Calu3 (cell line): Measurements from ENCODE around the gene FAM98C. TPM values are rescaled to one million over a fixed set of nuclear protein-coding genes. Genes with fewer than 3 reads are reported as not detected.

Experiments used
- Bru-seq: library from RNA; stranded (reverse); fragments of 400-500 nt; gene quantifications from one replicate; lab custom pipeline; 2021; lab: Mats Ljungman, UMichigan
- BruChase-seq, 2 experiments: library from RNA; stranded (reverse); fragments of 400-500 nt; gene quantifications; one replicate each; lab custom pipeline; 2021; lab: Mats Ljungman, UMichigan
- BruUV-seq: library from RNA; stranded (reverse); fragments of 400-500 nt; replicated peaks from 2 replicates; lab custom pipeline; 2021; lab: Mats Ljungman, UMichigan
- CTCF ChIA-PET: fragments of 300-600 bp; sonication (Branson Sonifier 250); formaldehyde crosslinking; loops from one replicate; lab custom pipeline; 2022; ENCODE audit warnings: antibody characterized with exemption; lab: Charles Lee
- DNase-seq: peaks from one replicate; pipeline ENCODE4 v3.0.0; 2022
- H3K27ac Mint-ChIP-seq: one replicate; pipeline ENCODE4 v1.8.0; 2022; ENCODE audit warnings: mixed read lengths; ENCODE audit not compliant: unreplicated experiment
- H3K27me3 Mint-ChIP-seq: one replicate; pipeline ENCODE4 v1.8.0; 2022; ENCODE audit warnings: mixed read lengths; ENCODE audit not compliant: unreplicated experiment
- H3K36me3 Mint-ChIP-seq: one replicate; pipeline ENCODE4 v1.8.0; 2022; ENCODE audit warnings: mild to moderate bottlenecking, moderate library complexity, mixed read lengths; ENCODE audit not compliant: insufficient read depth, unreplicated experiment
- H3K4me1 Mint-ChIP-seq: one replicate; pipeline ENCODE4 v1.8.0; 2022; ENCODE audit warnings: mild to moderate bottlenecking, low read depth, mixed read lengths; ENCODE audit not compliant: unreplicated experiment
- H3K4me3 Mint-ChIP-seq: one replicate; pipeline ENCODE4 v1.8.0; 2022; ENCODE audit warnings: mild to moderate bottlenecking, low read depth, moderate library complexity, mixed read lengths; ENCODE audit not compliant: unreplicated experiment
- H3K9me3 Mint-ChIP-seq: one replicate; pipeline ENCODE4 v1.8.0; 2022; ENCODE audit warnings: low read depth, mixed read lengths; ENCODE audit not compliant: unreplicated experiment
- CTCF ChIP-seq: fragments of 200-600 bp; IDR thresholded peaks from one replicate; pipeline ENCODE4 v1.8.0; 2022; ENCODE audit warnings: antibody characterized with exemption; ENCODE audit not compliant: unreplicated experiment
- intact Hi-C: fragments of 100-400 bp; cut with micrococcal nuclease; formaldehyde crosslinking; loops from one replicate; pipeline ENCODE4 v1.10.0; 2022; ENCODE audit not compliant: unreplicated experiment
- long read RNA-seq: library from polyadenylated mRNA; stranded (forward); transcript quantifications from one replicate; pipeline ENCODE4 v2.0.0, GENCODE V29; 2022
- total RNA-seq: library from RNA; stranded (reverse); gene quantifications from 2 replicates; pipeline ENCODE4 v1.2.3, GENCODE V29; 2022

Gene FAM98C
- total RNA-seq (31.4 and 32.8 TPM in 2 replicates), Bru-seq, nascent RNA (percentile 53 among the genes with signal in this experiment), BruChase-seq, experiment 1, labeled RNA remaining after a 6-hour chase (percentile 67 among the genes with signal in this experiment), BruChase-seq, experiment 2, labeled RNA remaining after a 2-hour chase (percentile 76 among the genes with signal in this experiment)
- long read RNA-seq, transcript FAM98C-201 (8 exons, 1,271 nt): major isoform, 14 of 34 reads
- long read RNA-seq, partial matches to known transcripts: 12 of 34 reads
- long read RNA-seq, other reads (novel, unspliced or antisense): 8 of 34 reads

GRCh38 chr19:38402967-38403674, at the start of gene FAM98C:
Gene FAM98C, plus strand, starts transcription at chr19:38403093. Its CDS starts 61 bp downstream, at chr19:38403154.
- Mint-ChIP-seq H3K36me3 (peaks cover 37% of the 10 kb centered on the region), H3K9me3 (no peaks in the 10 kb centered on the region), H3K27ac (peak within 1 kb of the TSS; percentile 92), H3K4me3 (peak within 1 kb of the TSS; percentile 99), H3K4me1 (no peaks in the 10 kb centered on the region), H3K27me3 (no peaks in the 10 kb centered on the region)
- peak; percentile 99 for TF ChIP-seq CTCF
- intact Hi-C loops: loop anchor here (2.0 to 5.0 kb wide), 2 partner anchors 234 to 529 kb away; partner anchors contain the start of genes MRPS12 and SARS2
- no TSS peak for BruUV-seq
- peak; percentile 98 for DNase-seq
- CTCF ChIA-PET: interaction anchor here (0.6 to 1.9 kb wide), 28 partner anchors 8 to 557 kb away, joined by 3 to 26 read pairs (median 4); partner anchors contain the start of genes ACTN4, EIF3K, GGN and MRPS12

- DNase-seq: no peak
- intact Hi-C loops: no loop called here
- H3K4me3 Mint-ChIP-seq: no peak overlapping the region
- H3K36me3 Mint-ChIP-seq: peaks cover 12% of the 10 kb centered on the region
- CTCF ChIA-PET: interaction anchor here (0.5 kb wide), 1 partner anchor 112 kb away, joined by 5 read pairs; no protein-coding TSS in a partner anchor
- no peak for TF ChIP-seq CTCF
- no peak overlapping the region for H3K27ac Mint-ChIP-seq
- H3K27me3 Mint-ChIP-seq: peaks cover 86% of the 10 kb centered on the region
- BruUV-seq: no TSS peak
- H3K4me1 Mint-ChIP-seq: peaks cover 6% of the 10 kb centered on the region
- no peaks in the 10 kb centered on the region for H3K9me3 Mint-ChIP-seq
Observed at GRCh38 chr19:38355728-38356725, 46.9 kb upstream of the FAM98C start.

- Mint-ChIP-seq H3K4me3 (no peak overlapping the region), H3K27me3 (peaks cover 79% of the 10 kb centered on the region), H3K27ac (no peak overlapping the region), H3K36me3 (peaks cover 28% of the 10 kb centered on the region), H3K9me3 (no peaks in the 10 kb centered on the region), H3K4me1 (peaks cover 11% of the 10 kb centered on the region)
- TF ChIP-seq CTCF: no peak
- intact Hi-C loops: no loop called here
- CTCF ChIA-PET: no interaction called here
- DNase-seq: no peak
- no TSS peak for BruUV-seq
Observed at GRCh38 chr19:38358071-38358470, 44.8 kb upstream of the FAM98C start.
